HG02981 (cell line): ENCODE results near the gene LRCH3.

Source experiments
- ATAC-seq: cut with Tn5 transposase; IDR thresholded peaks from one replicate; pipeline ENCODE4 v1.9.1; 2021; ENCODE audit warnings: mild to moderate bottlenecking, moderate library complexity; ENCODE audit not compliant: unreplicated experiment

LRCH3 gene

DNA sequence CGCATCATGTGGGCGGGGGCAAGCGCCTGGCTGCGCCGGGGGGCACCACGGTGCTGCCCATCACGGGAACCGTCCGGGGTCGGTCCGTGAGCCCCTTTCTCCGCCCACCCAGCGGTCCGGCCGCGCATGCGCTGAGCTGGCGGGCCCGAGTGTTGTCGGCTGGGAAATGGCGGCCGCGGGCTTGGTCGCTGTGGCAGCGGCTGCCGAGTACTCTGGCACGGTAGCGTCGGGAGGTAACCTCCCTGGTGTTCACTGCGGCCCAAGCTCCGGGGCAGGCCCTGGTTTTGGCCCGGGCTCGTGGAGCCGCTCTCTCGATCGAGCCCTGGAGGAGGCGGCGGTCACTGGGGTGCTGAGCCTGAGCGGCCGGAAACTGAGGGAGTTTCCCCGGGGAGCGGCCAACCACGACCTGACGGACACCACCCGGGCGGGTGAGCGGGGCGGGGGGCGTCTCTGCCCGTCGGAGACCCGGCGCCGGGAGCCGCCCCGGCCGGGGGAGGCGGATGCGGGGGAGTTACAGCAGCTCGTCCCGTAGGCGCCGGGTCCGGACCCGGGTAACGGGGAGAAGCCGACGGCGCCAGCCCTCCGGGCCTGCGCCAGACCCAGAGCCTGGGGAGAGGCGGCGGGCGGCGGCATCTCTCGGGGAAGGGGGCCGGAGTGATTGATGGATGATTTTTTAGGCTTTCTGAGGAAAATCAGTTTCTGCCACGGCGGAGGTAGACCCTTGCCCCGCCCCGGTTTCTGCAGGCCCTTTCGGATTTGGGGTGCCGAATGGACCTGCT lies at the start of gene LRCH3:
LRCH3 (plus strand) TSS at position 142 of the 779 bp plus-strand sequence; CDS start at position 167, 25 bp downstream.
- ATAC-seq = peak; percentile 78

DNA sequence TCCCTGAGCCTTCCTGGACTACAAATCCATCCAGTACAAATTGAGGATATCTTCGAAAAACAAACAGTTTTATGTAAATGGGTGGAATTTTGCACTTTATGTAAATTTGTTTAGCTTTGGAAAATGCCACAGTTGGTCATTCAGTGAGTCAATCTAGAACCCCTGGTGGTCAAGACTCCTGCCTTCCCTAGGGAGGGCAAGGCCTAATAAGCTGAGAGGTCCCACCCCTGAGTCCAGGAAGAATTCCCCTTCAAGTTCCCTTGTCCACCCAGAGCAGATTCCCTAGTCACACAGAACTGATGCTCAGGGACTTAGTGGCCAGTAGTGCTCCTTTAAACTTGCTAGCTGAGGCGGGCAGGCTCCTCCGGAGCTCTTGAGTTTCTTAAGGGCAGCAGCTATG lies 48.3 kb upstream of the LRCH3 start:
- no peak for ATAC-seq

DNA sequence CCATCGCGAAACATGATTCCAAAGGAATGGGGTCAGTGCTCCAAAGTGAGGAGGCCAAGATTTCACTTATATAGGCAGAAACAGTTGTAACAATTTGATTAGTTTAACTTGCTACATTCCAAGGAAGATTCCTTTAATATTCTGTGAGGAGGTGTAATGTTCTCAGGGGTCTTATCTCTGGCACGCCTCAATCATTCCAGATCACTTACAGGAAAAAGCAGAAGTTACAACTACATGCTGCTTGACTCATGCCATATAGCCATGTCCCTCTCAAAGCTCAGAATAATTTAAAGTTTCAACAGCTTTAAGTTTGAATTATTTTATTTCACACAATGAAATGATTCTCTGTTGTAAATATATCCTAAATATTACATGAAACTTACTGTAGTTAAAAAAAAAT lies 44.8 kb upstream of the LRCH3 start:
- ATAC-seq = no peak

DNA sequence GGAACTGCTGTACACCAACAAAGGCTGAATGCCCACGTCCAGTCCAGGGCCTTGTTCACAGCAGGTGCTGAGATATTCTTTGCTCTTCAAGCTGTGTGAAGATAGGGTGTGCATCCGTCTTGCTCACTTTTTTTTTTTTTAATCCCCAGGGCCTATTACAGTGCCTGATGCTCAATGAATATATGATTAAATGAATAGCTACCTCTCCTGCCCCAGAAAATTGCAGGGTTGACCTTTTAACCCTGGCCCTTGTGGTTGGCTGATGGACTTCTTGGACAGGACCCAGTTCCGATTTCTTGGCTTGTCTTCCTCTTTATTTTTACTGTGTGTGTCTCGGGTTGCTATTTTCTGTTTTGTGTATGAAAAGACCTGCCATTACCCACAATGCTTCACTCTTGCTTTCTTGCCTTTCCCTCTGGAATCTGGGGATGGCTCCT lies 44.2 kb upstream of the LRCH3 start:
- ATAC-seq = no peak

DNA sequence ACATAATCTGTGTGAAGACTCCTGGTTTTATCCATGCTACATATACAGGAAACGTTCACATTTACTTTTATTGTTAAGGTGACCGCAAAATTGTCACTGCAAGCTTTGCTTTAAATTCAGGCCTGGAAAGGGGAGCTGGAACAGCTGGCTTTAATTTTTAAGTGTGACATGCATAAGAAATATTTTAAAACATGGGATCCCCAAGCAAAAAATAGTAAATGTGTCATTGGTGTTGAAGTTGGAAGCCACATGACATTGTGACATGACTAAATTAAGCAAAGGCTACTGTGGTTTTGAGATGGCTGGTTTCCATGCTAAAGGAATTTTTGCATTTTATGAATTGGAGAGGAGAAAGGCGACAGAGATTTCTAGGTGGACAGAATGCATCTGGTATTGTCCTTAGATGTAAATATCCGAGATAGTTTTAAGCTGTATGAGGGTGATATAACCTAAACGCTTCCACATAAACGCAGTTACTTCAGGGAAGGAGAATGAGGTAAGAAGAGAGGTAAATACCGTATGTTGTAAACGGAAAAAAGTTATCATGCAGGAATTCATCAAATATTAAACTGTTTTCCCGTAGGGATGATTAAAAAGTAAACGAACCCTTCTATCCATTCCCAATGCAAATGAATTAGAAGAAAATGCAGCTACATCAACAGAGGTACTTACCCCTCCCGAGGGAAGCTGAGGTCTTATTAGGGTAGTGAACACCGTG lies 42.3 kb upstream of the LRCH3 start:
- no peak for ATAC-seq

DNA sequence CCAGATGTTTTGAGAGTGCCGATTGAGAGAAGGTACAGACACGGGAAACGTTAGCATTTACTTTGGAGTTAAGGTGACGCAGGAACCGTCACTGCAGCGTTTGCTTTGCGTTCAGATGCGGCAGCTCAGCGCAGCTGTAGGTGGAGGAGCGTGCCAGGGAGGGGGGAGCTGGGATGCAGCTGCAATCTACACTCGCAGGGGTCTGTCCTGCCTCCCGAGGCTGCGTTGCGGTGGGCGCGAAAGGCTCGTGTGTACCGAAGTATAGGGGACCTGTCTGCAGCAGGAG lies 41.8 kb upstream of the LRCH3 start:
- ATAC-seq = peak; percentile 28

DNA sequence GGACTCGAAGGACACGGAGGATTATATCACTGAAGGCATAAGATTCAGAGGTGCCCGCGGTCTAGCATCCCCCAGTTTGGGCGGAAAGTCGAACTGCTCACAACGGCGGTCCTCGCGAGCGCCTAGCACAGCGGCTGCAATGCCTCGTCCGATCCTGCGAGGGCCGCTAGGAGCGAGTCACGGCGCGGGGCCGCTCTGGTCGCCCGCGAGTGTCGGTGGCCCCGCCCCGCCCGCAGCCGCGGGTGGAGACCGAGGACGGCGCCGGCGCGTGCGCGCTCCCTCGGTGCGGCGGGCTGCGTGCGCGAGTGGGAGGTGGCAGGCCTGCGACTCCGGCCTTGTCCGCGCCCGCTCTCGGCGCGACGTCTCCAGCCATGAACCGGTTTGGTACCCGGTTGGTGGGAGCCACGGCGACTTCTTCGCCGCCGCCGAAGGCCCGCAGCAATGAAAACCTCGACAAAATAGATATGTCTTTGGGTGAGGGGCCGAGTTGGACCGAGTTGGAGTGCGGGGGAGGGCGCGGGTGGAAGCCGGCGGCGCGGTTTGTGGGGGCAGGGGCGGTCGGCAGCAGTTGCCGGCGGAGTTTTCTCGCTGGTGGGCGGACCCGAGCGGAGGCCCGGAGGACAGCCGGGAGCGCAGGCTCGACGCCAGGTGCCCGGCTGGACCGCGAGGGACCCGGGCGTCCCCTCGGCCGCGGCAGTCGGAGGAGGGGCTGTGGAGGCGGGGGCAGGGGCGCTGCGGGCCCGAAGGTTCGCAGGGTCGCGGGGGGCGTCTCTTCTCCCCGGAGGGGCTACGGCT lies 41.3 kb upstream of the LRCH3 start, which contains the start of gene FYTTD1:
FYTTD1 (plus strand) TSS at position 283 of the 795 bp plus-strand sequence; CDS start at position 372, 89 bp downstream.
- ATAC-seq = peak; percentile 71

DNA sequence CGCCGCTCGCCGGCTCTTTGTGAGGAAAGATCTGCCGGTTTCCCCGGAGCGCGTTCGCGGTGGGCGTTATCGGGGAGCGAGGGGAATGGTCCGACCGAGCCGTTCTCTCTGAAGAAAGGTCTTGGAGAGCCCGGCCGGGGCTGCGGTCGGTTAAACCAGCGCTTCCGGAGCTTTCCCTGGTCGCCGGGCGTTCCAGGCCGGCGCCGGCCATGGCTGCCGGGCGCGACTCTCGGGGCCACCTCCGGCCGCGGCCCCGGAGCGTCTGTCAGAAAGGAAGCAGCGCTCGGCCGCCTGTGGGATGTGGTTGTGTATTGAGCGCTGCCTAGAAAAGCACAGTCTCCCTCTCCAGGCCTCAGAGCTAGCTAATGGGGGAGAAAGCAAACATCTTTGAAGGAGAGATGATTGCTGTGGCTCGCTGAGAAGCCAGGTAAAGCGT lies 40.6 kb upstream of the LRCH3 start:
- ATAC-seq = peak; percentile 39

DNA sequence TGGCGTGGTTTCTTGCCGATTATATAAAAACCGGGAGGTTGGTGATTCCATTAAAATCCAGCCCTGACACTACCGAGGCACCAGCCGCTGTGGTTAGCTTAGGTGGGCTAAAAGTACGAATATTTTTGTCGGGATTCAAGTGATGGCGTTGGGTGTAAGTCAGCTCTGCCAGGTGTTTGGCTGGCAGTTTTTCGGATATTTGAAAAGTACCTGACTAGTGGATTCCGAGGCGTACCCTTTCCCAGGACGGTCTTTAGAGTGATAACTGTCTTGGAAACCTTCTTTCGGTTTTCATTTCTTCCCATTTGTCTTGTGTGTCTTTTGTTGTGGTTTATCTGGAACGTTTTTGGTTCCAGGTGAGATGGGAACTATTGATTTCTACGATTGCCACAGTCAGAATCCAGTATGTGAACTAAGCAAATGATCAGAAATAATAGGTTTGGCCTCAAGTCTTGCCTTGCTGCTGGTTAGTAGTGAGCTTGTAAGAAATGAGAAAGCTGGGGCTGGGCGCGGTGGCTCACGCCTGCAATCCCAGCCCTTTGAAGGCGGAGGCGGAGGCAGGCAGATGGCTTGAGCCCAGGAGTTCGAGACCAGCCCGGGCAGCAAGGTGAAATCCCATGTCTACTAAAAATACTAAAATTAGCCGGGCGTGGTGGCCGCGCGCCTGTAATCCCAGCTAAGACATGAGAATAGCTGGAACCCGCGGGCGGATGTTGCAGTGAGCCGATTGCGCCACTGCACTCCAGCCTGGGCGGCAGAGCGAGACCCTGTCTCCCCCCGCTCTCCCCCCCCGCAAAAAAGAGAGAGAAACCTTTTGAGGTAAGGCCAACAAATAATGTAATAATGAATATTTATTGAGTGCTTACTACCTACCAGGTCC lies 40.0 kb upstream of the LRCH3 start:
- ATAC-seq = no peak

DNA sequence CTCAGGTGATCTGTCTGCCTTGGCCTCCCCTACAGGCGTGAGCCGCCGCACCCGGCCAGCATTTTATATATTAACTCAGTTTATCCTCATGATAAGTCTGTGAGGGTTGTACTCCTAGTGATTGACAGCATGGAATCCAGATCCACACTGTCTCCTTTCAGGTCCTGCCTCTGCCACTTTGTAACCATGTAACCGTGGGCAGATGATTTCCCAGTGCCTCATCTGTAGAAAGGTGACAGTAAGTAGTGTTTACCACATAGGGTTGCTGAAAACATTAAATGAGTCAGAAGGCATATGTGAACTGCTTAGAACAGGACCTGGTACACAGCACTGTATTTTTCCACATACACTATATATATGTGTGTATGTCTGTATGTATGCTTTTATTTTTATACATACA lies 38.9 kb upstream of the LRCH3 start:
- no peak for ATAC-seq

DNA sequence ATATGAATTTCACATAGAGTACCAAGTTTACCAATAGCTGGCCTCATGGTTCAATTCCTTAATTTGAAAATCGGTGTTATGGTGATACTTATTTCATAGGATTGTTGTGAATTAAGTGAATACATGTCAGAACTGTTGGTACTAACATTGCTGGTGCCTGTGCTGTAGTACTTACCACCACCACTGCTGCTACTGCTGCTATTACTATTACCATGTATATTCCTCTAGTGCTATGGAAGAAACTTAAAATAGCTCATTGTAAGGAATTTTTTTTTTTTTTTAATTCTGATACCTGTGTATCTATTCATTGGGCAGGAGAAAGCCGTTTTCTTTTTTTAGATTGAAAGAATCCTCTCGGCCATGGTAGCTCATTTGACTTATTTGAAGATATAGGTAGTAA lies 37.8 kb upstream of the LRCH3 start:
- no peak for ATAC-seq

DNA sequence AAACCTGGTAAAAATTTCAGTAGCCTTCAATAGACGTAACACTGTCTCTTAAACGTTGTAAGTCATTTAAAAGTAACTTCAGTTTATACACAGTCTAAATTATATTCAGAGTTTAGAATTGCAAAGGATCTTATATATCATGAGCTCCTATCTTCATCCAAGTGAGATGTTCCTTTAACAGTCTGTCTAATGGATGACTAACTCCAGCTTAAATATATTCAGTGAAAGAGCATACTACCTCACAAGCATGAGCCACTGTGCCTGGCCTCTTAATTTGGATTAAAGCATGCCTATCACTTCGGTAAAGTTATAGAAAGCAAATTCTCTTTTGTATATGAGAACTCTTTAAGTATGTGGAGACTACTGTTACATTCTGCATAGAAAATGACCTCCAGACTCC lies 34.4 kb upstream of the LRCH3 start:
- ATAC-seq = no peak

DNA sequence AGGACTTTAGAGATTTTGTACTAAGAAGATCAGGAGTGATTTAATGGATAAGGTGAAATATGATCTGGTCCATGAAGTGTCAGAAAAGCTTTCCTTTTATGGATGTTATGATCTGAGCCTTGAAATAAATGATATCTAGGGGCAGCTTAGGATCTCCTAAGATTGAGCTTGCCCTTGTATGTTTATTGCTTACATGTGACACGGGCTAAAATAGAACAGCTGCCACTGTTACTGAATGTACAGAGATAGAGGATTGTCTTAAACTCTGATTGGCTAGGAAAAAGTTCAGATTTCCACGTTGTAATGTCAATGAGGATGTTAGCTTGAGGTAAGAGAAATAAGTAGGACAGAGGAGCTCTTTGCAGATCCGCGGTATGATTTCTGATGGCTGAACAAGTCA lies 32.5 kb upstream of the LRCH3 start:
- ATAC-seq = no peak

DNA sequence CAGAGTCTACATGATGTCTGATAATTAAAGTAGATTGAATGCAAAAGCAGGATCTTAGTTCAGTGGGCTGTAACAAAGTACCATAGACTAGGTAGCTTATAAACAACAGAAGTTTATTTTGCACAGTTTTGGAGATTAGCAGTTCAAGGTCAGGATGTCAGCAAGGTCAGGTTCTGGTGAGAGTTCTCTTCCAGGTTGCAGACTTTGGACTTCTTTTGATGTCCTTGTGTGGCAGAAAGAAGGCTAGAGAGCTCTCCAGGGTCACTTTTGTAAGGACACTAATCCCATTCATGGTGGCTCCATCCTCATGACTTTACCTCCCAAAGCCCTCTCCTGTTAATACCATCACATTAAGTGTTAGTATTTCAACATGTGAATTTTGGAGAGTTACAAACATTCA lies 29.3 kb upstream of the LRCH3 start:
- no peak for ATAC-seq

DNA sequence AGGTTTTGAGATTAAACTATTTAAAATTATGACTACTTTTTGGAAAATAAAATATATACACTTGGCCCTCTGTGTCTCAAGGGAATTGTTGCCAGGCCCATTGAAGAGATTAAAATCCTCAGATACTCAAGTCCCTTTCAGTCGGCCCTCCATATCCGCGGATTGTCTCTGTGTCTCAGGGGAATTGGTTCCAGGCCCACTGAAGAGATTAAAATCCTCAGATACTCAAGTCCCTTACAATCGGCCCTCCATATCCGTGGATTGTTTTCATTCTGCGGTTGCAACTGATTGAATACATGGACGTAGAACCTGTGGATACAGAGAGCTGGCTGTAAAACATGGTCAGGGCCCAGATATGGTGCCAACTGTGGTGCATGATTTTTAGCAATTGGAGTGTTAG lies 15.7 kb upstream of the LRCH3 start:
- no peak for ATAC-seq

DNA sequence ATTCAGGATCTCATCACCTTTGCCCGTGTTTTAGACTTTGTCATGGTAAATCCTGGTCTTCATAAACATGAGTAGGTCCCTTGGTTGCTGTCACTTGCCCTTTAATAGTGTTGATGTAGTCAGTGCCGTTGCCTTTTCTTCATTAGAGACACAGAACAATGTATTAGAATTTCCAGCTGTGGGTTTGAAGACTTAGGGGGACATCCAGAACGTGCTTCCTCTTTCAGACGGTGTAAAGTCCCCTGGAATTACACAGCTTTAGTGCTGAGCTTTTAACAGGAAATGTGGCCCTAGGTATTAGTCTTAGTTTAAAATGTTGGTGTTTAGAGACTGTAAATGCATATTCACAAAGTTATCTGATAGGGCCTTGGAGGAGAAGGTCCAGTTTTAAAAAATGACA lies 8.8 kb upstream of the LRCH3 start:
- ATAC-seq = no peak

DNA sequence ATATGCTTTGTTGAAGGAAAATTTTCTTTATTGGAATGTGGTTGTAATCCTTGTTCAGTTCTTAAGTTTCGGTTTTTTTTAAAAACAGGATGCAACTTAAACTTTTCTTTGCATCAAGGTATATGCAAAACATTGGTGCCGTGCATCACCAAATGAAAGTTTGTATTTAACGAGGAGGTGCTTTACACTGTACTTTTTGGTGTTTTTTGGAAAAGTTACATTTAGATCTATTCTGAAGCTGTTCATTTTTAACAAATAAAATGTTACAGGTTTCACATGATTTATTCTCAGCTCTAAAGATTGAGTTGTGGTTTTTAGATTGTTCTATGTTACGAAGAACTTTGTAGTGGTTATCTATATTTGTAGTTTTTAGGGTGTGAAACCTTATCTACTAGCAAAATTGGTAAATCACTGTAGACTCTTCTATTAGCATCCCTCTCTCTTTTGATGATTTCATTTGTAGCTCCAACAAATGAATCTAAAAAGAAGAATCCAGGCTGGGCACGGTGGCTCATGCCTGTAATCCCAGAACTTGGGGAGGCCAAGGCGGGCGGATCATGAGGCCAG lies 7.0 kb upstream of the LRCH3 start:
- ATAC-seq = no peak

DNA sequence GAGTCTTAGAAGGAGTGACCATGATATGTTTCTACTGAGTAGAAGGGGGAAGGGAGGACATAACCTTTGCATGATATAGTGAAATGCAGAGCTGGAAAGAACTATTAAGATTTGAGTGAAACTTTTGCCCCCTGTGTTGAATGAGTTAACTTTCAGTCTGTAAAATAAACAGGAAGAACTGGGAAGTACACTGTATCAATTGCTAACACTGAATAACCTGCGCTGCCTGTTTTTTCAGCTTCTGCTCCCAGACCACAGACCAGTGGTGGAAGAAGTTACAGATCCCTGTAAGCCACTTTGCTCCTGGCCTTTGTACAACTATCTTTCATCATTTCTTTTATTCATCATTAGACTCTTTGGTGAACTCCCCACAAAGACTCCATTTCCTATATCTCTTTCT lies 3.6 kb upstream of the LRCH3 start:
- no peak for ATAC-seq

DNA sequence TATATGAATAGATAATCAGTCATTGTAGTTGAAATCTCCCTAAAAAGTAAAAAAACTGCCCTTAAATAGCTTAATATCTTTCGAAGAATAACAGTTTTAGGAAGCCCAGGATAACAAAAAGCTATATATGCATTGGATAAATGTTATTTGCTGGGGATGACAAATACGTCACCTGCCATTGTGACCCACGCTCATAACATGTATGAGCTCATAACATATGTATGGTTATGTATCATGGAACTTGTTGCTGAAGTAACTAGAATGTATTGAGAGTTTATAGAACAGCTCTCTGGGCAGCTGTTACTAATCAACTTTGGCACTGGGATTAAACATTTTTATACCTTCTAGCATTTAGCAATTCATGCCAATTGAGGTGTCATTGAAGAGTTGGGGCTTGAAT lies 1.7 kb upstream of the LRCH3 start:
- no peak for ATAC-seq

DNA sequence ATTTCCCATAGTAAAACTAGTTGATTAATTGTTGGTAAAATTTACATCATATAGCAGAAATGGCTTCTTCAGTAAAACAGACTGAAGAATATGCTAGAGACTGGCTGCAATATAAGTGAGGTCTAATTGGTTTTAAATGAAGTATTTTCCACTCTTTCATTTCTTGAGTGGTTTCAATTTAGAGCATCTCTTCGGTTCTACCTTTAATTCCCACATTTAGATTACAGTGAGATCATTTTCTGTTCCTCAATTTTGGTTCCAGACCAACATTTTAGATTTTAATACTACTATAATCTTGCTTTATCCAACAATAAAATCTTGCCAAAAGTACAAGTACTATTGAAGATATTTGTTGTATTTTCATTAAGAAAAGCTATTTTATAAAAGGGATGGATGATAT lies 1.0 kb upstream of the LRCH3 start:
- no peak for ATAC-seq
